Measurements from ENCODE around the gene SHC4.
"Not testable (repeated sequence)": the region's sequence is repeated elsewhere in the genome, so short reads cannot be mapped to it uniquely, and the experiment has no call there.

SHC4 gene

GRCh38 chr15:48792408-48792807, 171.3 kb downstream of the SHC4 start:
- DNase-seq = no peak

- DNase-seq = not testable (repeated sequence)
Observed at GRCh38 chr15:48790466-48791115, 173.1 kb downstream of the SHC4 start.

GRCh38 chr15:48785712-48786111, 178.0 kb downstream of the SHC4 start:
- no peak for DNase-seq

- DNase-seq = no peak
Observed at GRCh38 chr15:48785195-48785594, 178.5 kb downstream of the SHC4 start.

- DNase-seq = no peak
Observed at GRCh38 chr15:48784756-48785155, 179.0 kb downstream of the SHC4 start.

- no peak for DNase-seq
Observed at GRCh38 chr15:48782911-48783310, 180.8 kb downstream of the SHC4 start.

- no peak for DNase-seq
Observed at GRCh38 chr15:48781481-48782081, 182.1 kb downstream of the SHC4 start.

GRCh38 chr15:48781017-48781416, 182.7 kb downstream of the SHC4 start:
- DNase-seq = no peak

GRCh38 chr15:48778331-48778730, 185.4 kb downstream of the SHC4 start:
- DNase-seq = no peak

- no peak for DNase-seq
Observed at GRCh38 chr15:48777645-48778330, 185.9 kb downstream of the SHC4 start.

GRCh38 chr15:48775546-48775945, 188.2 kb downstream of the SHC4 start:
- peak in 1 of 2 donors; percentile 3 for DNase-seq

GRCh38 chr15:48774484-48774883, 189.2 kb downstream of the SHC4 start:
- no peak for DNase-seq

All from inflammatory macrophage treated with lipopolysaccharide for 1 hour (primary cell).